NCI-H1930 (cell line): ENCODE results near the gene DYNLT4.
"Not testable (repeated sequence)": the region's sequence is repeated elsewhere in the genome, so short reads cannot be mapped to it uniquely, and the experiment has no call there.

Experiments used
- DNase-seq, 2 experiments: peaks; one replicate each; lab custom pipeline; 2025; lab: John Stamatoyannopoulos, UW

The DYNLT4 gene, protein sequence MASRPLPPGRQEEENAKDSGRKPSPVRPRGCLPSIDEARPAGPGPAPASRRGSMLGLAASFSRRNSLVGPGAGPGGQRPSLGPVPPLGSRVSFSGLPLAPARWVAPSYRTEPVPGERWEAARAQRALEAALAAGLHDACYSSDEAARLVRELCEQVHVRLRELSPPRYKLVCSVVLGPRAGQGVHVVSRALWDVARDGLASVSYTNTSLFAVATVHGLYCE

DNA sequence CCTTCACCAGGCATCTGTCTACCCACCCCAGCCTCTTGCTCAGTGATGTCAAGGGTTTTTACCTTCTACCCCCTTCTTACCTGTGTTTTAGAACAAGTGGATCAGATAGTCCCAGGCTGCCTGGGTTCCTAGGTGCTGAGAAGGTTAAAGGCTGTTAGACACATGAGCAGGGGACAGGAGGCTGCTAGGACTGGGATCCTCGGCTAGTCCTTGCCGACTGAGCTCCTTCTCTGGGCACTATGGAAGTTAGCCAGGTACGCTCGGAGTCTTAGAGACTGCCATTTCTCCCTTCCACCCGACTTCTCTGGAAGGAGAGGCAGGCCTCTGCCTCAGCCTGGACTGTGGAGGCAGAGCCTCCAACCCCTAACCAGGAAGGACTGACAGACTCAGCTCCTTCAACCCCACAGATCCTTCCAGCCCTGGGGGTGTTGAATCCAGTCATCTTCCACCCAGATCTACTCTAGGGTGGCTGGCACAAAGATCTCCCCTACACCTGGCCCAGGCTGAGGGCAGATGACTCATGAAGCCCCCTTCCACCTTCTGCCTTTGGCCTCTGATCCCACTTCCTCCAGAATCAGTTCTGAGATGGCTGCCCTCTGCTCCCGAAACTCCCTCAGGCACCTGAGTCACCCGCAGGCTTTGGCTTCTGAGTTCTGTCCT is at the start of gene DYNLT4:
TSS of gene DYNLT4 (minus strand) at position 648 of the 660 bp plus-strand sequence. CDS start 683 bp downstream, outside the sequence.
- DNase-seq, result no peak

DNA sequence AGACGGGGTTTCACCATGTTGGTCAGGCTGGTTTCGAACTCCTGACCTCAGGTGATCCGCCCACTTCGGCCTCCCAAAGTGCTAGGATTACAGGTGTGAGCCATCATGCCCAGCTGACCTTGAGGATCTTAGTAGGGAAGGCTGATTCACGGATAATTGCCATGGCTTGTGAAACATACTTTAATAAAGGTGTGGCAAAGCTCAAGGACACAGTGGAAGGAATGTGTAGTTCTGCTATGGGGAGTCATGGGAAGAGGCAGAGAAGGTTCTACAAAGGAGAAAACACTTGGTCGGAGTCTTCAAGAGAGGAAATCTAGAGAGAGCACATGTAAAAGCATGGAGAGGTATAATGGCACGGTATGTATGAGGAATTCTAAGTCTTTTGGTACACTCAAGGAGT is 48.6 kb upstream of the DYNLT4 start:
- DNase-seq, result no peak

- DNase-seq, result no peak
Measured at GRCh38 chr1:44854970-44855369, 47.8 kb upstream of the DYNLT4 start.

DNA sequence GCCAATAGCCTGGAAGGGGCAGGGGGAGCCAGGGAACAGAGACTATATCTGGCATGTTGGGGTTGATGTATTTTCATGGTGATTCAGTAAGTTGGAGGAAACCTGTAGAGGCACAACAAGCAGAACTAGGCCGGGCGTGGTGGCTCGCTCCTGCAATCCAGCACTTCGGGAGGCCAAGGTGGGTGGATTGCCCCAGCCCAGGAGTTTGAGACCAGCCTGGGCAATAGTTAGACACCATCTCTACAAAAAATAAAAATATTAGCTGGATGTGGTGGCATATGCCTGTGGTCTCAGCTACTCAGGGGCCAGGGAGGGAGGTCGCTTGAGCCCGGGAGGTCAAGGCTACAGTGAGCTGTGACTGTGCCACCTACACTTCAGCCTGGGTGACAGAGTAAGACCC is 46.0 kb upstream of the DYNLT4 start:
- no peak for DNase-seq

DNA sequence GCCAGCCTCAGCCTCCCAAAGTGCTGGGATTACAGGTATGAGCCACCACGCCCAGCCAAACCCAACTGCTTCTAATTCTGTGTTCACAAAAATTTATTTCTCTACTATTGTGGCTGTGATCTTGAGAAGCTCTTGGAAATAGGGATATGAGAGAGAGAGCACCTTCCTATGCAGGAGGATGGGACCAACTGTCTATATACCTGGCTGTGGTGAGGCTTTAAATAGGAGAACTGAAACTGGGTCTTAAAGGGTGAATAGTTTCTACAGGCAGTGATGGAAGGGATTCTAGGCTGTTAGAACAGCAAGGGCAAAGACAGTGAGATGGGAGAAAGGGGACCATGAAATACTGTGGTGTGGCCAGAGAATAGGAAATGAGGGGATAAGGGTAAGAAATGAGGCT is 44.2 kb upstream of the DYNLT4 start:
- no peak for DNase-seq

- no peak for DNase-seq
Measured at GRCh38 chr1:44849575-44850132, 42.5 kb upstream of the DYNLT4 start.

- no peak for DNase-seq
Measured at GRCh38 chr1:44848456-44849181, 41.5 kb upstream of the DYNLT4 start.

- DNase-seq, result no peak
Measured at GRCh38 chr1:44847845-44848244, 40.7 kb upstream of the DYNLT4 start.

DNA sequence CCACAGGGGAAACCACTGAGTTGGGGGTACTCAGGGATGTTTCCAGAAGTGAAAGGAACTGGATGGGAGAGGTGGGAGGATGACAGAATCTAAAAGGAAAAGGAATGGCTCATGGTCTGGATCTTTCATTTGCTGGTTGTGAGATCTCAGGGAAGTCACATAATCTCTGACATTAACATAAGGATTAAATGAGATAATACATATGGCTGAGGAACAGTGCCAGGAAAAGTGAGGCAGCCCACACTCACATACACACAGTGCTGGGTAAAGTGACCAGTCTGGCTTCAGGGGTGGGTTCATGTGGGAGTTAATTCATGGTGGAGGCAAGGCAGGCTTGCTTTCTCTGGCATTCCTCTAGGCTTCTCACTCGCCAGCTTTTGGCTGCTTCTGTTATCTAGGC is 39.8 kb upstream of the DYNLT4 start:
- DNase-seq, result no peak

GRCh38 chr1:44842862-44843655 is 35.9 kb upstream of the DYNLT4 start, which contains the start of gene PTCH2:
PTCH2 (minus strand) TSS chr1:44843253; CDS start chr1:44842932, 321 bp downstream.
- peak; percentile 71 to 81 for DNase-seq

- no peak for DNase-seq
Measured at GRCh38 chr1:44842486-44842861, 35.3 kb upstream of the DYNLT4 start.

DNA sequence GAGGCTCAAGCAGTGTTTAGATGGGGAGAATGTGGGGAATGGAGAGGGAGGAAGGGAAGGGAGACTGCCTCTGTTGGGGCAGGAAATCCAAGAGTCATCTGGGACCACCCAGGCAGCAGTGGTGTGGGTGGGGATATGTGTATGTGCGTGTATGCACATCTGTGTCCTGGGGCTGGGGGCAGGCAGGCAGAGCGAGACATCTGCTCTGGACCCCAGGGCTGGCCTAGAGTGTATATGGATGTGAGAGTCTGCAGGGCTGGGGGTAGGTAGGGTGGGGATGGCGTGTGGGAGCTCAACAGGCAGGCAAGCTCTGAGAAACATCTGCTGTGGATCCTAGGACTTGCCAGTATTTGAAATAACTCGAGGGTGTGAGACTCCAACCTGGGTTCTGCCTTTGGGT is 32.4 kb upstream of the DYNLT4 start:
- no peak for DNase-seq

DNA sequence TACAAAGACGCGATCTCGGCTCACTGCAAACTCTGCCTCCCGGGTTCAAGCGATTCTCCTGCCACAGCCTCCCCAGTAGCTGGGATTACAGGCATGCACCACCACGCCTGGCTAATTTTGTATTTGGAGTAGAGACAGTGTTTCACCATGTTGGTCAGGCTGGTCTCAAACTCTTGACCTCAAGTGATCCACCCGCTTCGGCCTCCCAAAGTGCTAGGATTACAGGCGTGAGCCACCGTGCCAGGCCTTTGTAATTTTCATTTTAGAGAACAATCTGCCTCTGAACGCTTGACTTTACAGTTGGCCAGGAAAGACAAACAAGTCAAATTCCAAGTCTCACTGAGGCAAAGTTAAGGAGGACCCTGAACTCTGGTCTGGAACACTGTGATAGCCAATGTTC is 31.1 kb upstream of the DYNLT4 start:
- DNase-seq, result not testable (repeated sequence)

DNA sequence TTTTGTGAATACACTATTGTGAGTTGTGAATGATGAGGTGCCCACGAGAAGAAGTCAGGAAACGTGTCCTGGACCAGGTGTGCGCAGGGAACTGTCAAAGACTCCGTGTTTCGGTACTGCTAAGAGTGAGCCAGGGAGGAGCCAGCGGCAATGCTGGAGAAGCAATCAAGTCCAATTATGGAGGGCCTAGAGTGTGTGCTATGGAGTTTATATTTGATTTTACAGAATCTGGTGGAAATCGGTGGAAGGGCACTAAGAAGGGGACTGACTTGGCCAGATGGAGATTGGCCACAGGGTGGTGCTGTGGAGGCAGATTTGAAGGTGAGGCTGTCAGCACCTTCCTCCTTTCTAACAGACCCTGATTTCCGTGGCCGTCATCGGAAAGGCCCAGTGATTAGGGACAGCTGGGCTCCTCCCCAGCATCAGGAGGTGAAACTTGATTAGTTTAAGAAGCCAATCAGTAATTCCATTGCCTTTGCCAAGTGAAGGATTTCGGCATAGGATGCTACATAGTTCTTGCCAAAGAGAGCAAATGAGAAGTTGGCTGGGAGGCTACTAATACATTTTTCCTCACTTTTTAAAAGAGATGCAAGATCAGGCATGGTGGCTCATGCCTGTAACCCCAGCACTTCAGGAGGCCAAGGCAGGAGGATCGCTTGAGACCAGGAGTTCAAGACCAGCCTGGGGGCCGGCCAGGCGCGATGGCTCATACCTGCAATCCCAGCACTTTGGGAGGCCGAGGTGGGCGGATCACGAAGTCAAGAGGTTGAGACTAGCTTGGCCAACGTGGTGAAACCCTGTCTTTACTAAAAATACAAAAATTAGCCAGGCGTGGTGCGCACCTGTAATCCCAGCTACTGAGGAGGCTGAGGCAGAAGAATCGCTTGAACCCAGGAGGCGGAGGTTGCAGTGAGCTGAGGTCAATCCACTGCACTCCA is 28.9 kb upstream of the DYNLT4 start:
- DNase-seq, result peak in 1 of 2 experiments; percentile 27

DNA sequence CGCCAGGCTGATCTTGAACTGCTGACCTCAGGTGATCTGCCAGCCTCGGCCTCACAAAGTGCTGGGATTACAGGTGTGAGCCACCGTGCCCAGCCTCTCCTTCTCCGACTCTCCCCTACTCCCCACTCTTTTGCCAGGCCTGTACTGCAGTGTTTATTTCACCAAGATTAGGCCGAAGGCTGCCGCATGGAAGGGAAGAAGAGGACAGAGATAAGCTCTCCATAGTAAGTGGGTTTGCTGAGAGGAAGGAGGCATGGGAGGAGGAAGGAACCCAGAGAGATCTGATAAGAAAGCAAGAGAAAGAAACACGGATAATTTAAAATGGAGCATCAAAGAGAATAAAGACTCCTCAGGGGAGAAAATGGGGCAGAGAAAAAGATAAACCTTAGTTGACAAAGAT is 27.2 kb upstream of the DYNLT4 start:
- no peak for DNase-seq

GRCh38 chr1:44832056-44832705 is 25.0 kb upstream of the DYNLT4 start:
- DNase-seq, result no peak

DNA sequence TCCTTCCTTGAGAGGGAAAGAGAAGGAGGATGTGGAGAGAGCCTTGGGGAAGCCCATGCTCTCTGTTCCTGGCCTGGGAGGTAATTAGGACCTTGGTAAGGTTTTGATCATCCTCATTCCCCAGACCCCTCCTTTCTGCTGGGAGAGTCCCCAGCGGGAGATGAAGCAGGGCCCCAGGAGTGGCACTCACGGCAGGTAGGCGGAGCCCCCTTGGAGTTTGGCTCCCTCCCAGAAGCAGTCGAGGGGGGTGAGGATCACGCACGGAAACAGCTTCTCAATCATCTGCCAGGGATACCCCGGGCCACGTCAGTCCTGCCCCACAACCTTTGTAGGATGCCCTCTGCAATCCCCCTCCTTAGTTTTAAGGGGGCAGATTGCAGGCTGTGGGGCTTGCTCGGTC is 24.4 kb upstream of the DYNLT4 start:
- DNase-seq, result no peak

- no peak for DNase-seq
Measured at GRCh38 chr1:44830900-44831304, 23.8 kb upstream of the DYNLT4 start.

- no peak for DNase-seq
Measured at GRCh38 chr1:44829506-44830384, 22.6 kb upstream of the DYNLT4 start.
